Uterus (tissue), 2 donors: ENCODE results near the gene ARID4B.

Source experiments
- POLR2A ChIP-seq, 2 donors: fragments of 450-650 bp; IDR thresholded peaks; one replicate each; pipeline ENCODE4 v1.6.1; 2016; ENCODE audit warnings: antibody characterized with exemption in 2 of 2, mild to moderate bottlenecking in 1 of 2, moderate library complexity in 1 of 2
- TF ChIP-seq, protein P1 (sequence below), 4 experiments: fragments of 200-600 bp in 2 of 4; fragments of 450-650 bp in 2 of 4; sonication (generic) in 2 of 4; IDR thresholded peaks; one replicate each; pipeline ENCODE4 v1.5.1; 2016 to 2019; ENCODE audit warnings: antibody characterized with exemption in 4 of 4, mild to moderate bottlenecking in 2 of 4, moderate library complexity in 1 of 4

GRCh38 chr1:235244974-235245592 lies 82.9 kb downstream of the ARID4B start:
- TF ChIP-seq, protein P1, sequence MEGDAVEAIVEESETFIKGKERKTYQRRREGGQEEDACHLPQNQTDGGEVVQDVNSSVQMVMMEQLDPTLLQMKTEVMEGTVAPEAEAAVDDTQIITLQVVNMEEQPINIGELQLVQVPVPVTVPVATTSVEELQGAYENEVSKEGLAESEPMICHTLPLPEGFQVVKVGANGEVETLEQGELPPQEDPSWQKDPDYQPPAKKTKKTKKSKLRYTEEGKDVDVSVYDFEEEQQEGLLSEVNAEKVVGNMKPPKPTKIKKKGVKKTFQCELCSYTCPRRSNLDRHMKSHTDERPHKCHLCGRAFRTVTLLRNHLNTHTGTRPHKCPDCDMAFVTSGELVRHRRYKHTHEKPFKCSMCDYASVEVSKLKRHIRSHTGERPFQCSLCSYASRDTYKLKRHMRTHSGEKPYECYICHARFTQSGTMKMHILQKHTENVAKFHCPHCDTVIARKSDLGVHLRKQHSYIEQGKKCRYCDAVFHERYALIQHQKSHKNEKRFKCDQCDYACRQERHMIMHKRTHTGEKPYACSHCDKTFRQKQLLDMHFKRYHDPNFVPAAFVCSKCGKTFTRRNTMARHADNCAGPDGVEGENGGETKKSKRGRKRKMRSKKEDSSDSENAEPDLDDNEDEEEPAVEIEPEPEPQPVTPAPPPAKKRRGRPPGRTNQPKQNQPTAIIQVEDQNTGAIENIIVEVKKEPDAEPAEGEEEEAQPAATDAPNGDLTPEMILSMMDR (IDR thresholded peaks at IDR 0.05): no peak
- no peak for TF ChIP-seq POLR2A (IDR thresholded peaks at IDR 0.05)
